GM19455 (cell line): ENCODE measurements around the gene ADARB1.
"Not testable (repeated sequence)": the region's sequence is repeated elsewhere in the genome, so short reads cannot be mapped to it uniquely, and the experiment has no call there.

Experiments
- ATAC-seq: cut with Tn5 transposase; IDR thresholded peaks from one replicate; pipeline ENCODE4 v1.9.1; 2021; ENCODE audit not compliant: unreplicated experiment

ADARB1 gene

DNA sequence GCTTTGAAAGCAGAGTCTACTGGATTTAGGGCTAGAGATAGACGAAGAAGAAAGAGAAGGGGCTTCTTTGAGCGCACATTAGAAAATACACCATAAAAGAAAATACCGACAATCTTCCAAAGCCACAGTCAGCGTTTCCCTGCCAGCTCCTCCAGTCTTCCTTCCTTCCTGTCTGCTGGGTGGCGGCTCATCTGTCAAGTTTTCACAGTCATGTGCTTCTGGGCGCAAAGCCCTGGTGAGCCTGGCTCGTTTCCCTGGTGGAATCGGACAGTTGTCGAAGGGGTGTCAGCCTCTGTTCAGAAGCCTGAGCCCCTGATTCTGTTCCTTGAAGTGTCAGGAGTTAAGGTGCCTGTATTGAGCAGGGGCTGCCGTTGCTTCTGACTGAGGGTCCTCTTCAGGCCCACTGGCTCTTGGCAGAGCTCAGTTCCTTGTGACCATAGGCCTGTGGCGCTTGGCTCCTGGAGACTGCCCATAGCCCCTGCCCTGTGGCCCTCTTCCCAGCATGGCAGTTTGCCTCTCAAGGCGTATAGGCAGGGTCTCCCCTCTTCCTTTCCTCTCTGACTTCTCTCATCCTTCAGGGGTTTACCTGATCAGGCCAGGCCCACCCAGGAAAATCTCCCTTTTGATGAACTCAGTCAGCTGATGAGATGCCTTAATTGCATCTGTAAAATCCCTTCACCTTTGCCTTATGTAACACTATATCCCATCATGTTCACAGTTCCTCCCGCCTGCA lies 58.6 kb downstream of the ADARB1 start:
- no peak for ATAC-seq

DNA sequence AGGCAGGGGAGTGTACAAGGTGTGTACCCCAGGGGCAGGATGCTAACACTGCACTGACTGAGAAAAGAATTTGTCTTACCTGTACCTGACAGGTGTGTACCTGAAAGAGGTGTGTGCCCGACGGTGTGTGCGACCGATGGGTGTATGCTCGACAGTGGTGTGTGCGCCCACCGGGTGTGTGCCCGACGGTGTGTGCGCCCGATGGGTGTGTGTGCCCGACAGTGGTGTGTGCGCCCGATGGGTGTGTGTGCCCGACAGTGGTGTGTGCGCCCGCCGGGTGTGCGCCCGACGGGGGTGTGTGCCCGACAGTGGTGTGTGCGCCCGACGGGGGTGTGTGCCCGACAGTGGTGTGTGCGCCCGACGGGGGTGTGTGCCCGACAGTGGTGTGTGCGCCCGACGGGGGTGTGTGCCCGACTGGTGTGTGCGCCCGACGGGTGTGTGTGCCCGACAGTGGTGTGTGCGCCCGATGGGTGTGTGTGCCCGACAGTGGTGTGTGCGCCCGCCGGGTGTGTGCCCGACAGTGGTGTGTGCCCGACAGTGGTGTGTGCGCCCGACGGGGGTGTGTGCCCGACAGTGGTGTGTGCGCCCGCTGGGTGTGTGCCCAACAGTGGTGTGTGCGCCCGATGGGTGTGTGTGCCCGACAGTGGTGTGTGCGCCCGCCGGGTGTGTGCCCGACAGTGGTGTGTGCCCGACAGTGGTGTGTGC lies 59.3 kb downstream of the ADARB1 start:
- ATAC-seq = not testable (repeated sequence)

DNA sequence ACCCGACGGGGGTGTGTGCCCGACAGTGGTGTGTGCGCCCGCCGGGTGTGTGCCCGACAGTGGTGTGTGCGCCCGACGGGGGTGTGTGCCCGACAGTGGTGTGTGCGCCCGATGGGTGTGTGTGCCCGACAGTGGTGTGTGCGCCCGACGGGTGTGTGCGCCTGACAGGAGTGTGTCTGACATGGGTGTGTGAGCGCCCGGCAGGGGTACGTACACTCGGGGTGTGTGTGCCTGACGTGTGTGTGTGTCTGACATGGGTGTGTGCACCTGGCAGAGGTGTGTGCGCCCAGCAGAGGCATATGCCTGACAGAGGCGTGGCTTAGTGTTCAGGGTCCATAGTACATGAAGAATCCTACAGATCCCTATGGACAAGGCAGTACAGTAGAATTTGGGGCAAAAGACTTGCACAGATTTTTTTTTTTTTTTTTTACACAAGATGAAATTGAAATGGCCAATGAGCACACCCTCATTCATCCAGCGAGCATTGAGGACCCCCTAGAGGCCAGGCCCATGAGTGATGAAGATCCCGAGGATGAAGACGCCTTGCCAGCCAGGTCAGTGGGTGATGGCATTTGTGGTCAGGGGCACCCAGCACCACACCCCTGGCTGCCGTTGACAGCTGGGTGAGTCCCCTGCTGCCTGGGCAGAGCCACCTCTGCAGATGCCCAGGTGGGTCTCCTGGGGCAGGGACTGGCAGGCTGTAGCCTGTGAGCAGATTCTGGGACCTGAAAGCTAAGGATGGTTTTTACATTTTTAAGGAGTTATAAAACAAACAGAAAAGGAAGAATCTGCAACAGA lies 60.1 kb downstream of the ADARB1 start:
- ATAC-seq = no peak

DNA sequence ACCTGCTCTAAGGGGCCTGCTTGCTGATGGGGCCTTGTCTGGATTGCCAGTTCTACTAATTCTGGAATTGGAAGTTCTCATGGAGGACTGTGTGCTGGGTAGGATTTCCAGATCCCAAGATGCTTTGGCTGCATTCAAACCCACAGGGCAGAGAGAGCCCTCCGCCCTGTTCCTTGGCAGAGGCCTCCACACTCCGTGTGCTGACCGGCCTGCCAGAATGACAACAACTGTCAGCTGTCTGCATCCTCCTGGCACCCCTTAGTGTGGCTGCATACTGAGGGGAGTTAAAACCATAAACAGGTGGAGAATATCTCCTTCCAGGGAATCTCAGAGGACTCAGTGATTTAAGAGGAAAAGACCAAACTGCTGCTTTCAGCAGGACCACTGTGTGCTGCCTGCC lies 60.7 kb downstream of the ADARB1 start:
- no peak for ATAC-seq

DNA sequence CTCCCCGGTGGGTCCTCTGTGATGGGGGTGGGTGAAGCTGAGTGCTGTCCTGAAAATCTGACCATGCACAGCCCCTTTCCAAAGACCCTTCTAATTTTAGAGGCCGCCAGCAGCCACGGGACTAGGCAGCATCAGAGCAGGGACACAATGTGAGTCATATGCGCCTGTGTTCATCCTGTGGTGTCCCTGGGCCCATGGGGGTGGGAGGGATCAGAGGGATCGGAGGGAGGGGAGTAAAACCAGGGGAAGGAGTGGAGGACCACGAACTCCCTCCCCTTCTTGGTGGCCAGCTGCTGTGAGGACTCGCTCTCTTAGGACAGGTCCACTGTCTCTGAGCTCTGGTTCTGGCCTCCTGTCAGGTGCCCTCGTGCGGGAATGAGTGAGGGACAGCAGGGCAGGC lies 61.5 kb downstream of the ADARB1 start:
- ATAC-seq = no peak

DNA sequence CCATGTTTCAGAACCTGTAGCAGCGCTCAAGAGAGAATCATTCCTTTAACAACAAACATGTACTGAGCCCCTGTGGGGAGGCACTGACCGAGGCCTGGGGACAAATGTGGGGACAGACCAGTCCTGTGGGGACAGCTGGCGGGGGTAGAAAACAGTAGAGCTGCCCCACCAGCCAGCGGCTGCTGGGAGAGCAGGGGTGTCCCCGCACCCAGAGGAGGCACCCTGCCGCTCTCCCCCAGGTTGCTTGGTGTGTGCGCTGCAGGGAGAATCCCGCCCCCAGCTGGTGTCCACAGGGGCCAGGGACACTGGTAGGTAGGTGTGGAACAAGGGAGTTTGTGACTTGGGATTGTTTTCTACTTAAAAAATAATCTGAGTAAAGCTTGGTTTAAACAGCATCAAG lies 62.1 kb downstream of the ADARB1 start:
- ATAC-seq = no peak

DNA sequence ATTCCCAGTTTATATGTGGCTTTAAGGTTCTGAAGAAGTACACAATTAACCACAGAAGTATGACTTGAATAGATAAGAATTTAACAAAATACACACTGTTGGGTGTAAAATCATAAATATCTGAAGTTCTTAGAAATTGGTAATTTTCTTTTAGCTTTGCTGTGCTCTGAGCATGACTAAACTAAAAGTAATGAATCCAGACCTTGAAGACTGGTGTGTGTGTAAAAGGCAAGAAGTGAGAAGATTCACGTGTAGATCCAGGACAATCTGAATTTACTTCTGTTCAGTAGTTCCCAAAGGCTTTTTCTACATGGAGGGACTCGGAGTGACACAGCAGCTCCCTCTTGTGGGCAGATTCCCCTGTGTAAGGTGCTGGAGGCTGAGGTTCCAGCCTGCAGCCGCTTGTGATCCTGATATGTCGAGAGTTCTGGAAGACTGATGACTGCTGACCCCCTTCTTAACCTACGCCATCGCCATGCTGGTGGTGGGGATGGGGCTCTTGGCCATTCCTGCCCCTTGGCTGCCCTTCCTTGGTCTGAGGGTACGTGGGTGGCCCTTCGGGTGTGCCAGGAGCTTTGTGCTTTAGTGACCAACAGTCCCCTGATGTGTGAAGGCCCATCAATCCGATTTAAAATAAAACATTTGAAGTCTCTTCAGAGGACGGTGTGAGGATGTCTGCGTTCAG lies 62.7 kb downstream of the ADARB1 start:
- no peak for ATAC-seq

DNA sequence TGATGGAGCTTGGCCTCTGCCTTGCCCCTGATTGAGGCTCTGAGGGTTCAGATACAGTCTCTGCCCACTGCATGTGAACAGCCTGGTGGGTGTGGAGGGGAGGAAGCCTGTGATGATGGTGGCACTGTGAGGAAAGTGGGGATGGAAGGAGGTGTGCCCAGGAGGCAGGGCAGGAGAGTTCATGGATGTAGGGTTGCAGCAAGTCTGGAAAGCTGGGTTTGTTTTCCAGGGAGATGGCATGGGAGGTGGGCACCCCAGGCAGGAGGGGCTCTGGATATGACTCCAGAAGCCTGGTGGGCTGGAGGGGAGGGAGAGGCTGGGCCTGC lies 63.2 kb downstream of the ADARB1 start:
- ATAC-seq = no peak

DNA sequence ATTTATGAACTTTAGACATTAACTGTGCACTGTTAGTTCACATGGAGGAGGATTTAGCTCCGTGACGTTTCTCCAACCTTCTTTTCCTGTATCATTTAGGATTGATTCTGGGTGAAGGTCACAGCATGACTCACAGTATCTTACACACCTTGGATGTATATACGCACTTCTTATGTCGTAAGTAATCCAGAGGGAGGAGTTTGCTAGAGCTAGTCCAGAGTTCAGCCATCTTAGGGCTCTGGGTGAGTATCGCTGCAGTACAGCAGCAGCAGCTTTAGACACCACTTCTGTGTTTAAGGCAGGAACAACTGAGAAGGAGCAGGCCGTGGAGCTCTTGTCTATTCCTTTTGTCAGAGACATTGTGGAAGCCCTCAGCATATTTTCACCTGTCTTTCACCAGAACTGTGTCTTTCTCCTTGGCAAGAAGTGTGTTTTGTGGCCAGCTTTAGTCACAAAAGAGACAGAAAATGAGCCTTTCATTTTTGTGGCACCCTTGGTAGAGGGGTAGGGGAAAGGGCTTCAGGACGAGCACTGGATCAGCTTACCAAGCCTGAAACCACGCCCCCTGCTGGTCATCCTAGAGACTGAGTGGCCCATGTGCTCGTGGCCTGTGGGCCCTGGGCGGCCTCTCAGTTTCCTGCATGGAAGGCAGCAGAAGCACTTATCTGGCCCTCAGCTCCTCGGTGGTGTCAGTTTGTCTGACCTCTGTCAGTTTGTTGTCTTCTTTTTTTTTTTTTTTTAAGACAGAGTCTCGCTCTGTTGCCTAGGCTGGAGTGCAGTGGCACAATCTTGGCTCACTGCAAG lies 64.0 kb downstream of the ADARB1 start:
- ATAC-seq = no peak

DNA sequence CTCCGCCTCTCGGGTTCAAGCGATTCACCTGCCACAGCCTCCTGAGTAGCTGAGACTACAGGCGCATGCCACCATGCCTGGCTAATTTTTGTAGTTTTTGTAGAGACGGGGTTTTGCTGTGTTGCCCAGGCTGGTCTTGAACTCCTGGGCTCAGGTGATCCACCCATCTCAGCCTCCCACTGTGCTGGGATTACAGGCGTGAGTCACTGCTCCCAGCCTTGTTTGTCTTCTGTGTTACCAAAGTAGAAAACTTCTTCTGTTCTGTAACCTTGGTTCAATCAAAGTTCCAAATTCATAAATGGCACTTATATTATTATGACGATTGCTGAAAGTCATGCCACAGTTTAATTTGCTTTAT lies 64.6 kb downstream of the ADARB1 start:
- ATAC-seq = not testable (repeated sequence)

DNA sequence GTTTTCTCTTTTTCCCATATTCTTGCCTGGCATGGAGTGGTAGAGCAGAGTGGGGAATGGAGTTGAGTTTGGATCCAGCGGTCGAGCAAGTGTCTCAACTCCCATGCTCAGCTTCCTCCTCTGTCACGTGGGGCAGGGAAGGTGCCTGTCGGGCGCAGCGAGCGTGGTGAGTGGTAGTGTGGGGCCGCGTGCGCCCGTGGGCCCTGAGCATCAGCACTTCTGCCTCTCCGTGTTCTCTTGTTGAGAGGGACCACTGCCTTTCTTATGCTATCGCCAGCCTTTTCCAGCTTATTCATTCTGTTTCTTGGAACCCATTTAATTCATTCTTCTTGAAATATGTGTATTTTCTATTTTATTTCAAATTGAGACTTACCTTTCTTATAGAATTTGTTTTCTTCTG lies 65.1 kb downstream of the ADARB1 start:
- no peak for ATAC-seq

DNA sequence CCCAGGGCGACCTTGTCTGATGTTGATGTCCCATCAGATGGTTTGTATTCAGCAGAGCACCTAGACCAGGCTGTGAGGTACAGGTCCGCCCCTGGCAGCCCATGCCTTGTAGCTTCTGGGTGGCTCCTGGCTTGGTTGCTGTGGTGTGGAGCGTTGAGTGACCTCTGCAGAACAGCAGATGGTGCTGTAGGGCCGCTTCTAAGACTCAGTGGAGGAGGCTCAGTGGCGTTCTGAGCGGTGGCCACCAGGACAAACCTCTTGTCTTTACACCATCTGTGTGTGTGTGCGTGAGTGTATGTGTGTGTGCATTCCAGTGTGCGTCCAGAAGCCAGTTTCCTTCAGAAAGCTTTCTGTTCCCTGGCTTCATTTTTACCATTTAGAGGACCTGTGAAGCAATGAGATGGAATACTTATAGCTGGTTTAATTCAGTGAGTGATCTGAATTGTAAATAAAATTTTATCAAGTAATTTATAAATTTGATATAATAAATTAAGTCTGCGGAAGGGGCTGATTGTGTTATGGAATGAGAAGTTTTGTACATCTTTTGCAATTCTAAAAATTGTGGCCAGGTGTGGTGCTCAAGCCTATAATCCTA lies 66.1 kb downstream of the ADARB1 start:
- ATAC-seq = peak; percentile 57

DNA sequence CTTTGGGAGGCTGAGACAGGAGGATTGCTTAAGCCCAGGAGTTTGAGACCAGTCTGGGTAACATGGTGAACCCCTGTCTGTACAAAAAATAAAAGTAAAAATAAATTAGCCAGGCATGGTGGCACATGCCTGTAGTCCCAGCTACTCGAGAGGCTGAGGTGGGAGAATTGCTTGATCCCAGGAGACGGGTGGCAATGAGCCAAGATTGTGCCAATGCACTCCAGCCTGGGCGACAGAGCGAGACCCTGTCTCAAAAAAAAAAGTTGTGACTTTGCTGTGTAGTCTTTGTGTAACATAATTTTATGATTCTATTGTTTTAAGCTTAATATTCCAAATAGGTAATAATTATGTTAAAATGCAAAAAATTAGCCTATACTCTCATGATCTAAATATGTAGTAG lies 66.6 kb downstream of the ADARB1 start:
- not testable (repeated sequence) for ATAC-seq

DNA sequence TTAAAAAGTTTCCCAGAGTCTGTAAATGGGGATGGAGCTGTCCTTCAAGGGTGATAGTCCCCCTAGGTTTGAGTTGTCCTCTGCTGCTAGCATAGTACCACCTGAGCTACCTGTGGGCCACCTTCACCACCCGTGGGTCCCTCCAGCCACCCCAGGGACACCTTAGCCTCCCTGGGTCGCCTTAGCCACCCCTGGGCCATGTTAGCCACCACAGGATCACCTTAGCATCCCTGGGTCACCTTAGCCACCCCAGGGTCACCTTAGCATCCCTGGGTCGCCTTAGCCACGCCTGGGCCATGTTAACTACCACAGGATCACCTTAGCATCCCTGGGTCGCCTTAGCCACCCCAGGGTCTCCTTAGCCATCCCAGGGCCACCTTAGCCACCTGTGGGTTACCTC lies 67.1 kb downstream of the ADARB1 start:
- ATAC-seq = no peak

DNA sequence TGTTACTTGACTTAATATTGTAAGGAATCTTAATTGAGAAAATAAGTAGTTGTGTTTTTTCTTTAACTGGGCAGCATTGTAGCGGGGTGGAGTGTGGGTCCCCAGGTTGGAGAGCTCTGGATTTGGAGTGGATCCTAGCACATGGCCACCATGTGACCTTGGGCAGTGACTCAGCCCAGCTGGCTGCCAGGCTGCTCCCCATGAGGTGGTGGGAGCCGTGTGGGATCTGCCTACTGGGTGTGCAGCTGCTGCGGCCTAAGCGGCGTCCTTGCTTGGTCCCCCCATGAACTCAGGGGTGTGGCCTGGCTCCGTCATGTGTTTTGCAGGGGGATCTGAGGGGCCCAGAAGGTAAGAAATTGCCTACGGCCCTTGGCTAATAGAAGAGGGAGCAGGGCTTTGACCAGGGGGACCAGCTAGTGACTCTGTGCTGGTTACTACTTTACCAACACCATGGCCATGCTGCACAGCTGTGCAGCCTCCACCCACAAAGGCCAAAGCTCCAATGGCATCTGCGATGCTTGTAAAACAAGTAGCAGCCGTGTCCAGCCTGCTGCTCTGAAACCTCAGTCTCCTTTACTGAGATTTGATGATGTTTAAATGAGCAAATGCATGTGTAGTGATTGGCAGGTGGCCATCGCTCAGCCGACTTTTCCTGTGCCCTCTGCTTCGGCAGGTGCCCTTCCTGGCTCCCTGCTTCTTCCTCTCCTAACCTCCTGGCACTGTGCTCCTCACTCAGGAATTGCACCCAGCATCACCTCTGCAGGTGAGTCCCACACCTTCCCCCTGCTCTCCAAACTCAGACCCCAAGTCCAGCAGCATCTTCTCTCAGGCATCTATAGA lies 68.3 kb downstream of the ADARB1 start:
- no peak for ATAC-seq

DNA sequence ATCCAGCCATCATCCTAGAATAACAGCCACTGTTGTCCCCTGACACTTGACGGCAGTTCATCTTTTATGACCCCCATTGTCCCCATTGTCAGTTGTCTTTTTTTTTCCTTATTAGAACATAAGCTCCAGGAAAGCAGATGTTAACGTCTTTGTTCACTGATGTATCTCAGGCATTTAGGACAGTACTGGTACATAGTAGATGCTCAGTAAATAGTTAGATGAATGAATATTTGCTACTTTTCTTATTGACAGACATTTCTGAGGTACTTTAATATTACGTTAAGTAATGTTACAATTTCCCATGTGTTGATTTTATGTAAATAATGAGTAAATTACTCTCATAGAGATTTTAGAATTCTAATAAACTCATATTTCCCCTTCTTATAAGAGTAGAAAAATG lies 69.5 kb downstream of the ADARB1 start:
- ATAC-seq = no peak

DNA sequence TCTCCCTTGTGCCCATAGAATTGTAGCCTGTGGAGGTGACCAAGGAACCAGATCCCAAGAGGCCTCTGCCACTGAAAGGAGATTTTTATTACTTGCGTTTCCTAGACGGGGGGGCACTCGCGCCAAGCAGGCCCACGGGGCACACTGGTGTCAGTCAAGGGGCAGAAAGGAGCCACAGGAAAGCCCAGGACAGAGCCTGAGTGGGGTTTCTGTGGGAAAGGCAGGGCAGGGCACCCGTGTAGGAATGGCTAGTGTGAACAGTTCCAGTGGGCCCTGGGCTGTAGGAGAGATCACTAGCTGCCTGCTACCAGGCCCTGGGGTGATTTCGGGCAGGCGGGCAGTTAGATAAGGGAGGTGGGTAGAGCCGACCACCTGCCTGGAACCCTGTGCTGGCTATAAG lies 70.8 kb downstream of the ADARB1 start:
- no peak for ATAC-seq

DNA sequence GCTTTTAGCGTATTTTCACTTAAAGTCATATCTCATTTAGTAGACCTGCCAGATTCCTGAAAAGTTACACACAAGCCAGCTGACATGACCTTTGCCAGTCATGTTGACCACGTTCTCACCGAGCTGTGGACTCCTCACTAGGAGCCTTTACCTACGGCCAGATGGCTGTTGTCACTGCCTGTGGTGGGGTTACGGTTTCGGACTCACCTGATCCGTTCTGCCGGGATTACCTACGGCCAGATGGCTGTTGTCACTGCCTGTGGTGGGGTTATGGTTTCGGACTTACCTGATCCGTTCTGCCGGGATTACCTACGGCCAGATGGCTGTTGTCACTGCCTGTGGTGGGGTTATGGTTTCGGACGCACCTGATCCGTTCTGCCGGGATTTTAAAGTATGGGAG lies 71.5 kb downstream of the ADARB1 start:
- ATAC-seq = not testable (repeated sequence)

DNA sequence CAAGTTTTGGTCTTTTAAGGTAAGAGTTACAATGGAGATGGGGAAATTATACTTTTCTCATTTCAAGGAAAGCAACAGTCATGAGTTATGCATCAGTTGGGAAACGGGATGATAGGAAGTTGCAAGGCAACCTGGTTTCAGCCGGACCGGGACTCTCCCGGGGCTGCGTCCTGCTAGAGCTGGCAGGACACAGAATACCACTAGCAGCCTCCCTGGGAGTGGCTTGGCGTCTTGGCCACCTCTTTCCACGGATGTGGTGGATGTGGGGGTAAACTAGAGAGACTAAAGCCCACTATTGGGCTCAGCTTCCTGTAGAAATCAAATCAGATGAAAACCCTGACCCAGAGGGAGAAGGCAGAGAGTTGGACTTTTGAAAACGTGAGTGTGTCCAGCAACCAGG lies 71.9 kb downstream of the ADARB1 start:
- no peak for ATAC-seq

DNA sequence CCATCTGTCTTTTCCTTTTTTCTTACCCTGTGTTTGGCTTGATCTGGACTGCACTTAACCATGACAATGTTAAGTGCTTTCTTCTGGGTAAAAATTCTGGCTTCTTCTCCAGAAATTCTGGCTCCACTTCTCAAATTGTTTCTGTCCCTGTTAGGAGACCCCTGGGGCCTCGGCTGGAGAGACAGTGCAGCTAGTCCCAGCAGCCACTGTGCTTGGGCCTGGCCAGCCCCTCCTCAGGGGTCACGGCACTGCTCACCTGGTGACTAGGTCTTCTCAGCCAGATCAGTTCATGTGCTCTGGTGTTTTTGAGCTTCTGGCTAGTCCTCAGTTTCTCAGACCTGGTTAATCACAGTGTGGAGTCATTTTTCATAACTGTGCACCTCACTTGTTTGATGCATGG lies 72.4 kb downstream of the ADARB1 start:
- ATAC-seq = no peak
